IPS-18a (cell line): Measurements from ENCODE around the gene NEU3.
"Not testable (repeated sequence)": the region's sequence is repeated elsewhere in the genome, so short reads cannot be mapped to it uniquely, and the experiment has no call there.

Source experiments
- H3K27ac ChIP-seq: one replicate; pipeline ENCODE4 v1.5.1; 2013; ENCODE audit warnings: low read length
- H3K27me3 ChIP-seq: one replicate; pipeline ENCODE4 v1.6.1; 2013; ENCODE audit warnings: mild to moderate bottlenecking, low read length; ENCODE audit not compliant: control insufficient read depth, insufficient read depth
- H3K36me3 ChIP-seq: one replicate; pipeline ENCODE4 v1.6.1; 2013; ENCODE audit warnings: low read depth, low read length; ENCODE audit not compliant: control insufficient read depth
- H3K4me1 ChIP-seq: one replicate; pipeline ENCODE4 v1.6.1; 2013; ENCODE audit warnings: low read depth, low read length; ENCODE audit not compliant: control insufficient read depth
- H3K4me3 ChIP-seq: one replicate; pipeline ENCODE4 v1.5.1; 2013; ENCODE audit warnings: low read length
- H3K9ac ChIP-seq: one replicate; pipeline ENCODE4 v1.6.1; 2013; ENCODE audit warnings: mild to moderate bottlenecking, low read length, moderate library complexity
- H3K9me3 ChIP-seq: one replicate; pipeline ENCODE4 v1.6.1; 2013; ENCODE audit warnings: low read depth, low read length; ENCODE audit not compliant: control insufficient read depth

NEU3 gene

GRCh38 chr11:74990150-74990549 is 1.4 kb downstream of the NEU3 start:
- not testable (repeated sequence) for H3K4me3 ChIP-seq, H3K4me1 ChIP-seq, H3K27ac ChIP-seq, H3K9me3 ChIP-seq, H3K9ac ChIP-seq, H3K36me3 ChIP-seq, H3K27me3 ChIP-seq

- Histone ChIP-seq H3K27me3 (no peaks in the 10 kb centered on the region), H3K4me3 (no peak overlapping the region), H3K27ac (no peak overlapping the region), H3K9me3 (no peaks in the 10 kb centered on the region), H3K4me1 (no peaks in the 10 kb centered on the region), H3K36me3 (peaks cover 13% of the 10 kb centered on the region), H3K9ac (no peak overlapping the region)
Measured at GRCh38 chr11:74990941-74991340, 2.2 kb downstream of the NEU3 start.

- H3K4me3 ChIP-seq, result no peak overlapping the region
- no peak overlapping the region for H3K27ac ChIP-seq
- H3K9ac ChIP-seq, result no peak overlapping the region
- no peaks in the 10 kb centered on the region for H3K27me3 ChIP-seq
- H3K4me1 ChIP-seq, result no peaks in the 10 kb centered on the region
- peaks cover 13% of the 10 kb centered on the region for H3K36me3 ChIP-seq
- H3K9me3 ChIP-seq, result no peaks in the 10 kb centered on the region
Measured at GRCh38 chr11:74992852-74993251, 4.1 kb downstream of the NEU3 start.

DNA sequence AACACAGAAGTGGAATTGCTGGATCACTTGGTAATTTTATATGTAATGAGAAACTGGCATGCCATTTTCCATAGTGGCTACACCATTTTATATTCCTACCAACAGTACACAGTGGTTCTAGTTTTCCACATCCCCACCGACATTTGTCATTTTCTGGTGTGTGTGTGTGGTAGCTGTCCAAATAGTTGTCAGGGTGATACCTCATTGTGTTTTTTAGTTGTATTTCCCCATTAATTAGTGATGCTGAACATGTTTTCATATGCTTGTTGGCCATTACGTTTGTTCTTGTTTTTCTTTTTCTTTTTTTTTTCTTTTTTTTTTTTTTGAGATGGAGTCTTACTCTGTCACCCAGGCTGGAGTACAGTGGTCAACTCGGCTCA is 12.2 kb downstream of the NEU3 start:
- Histone ChIP-seq H3K27ac (no peak overlapping the region), H3K9me3 (no peaks in the 10 kb centered on the region), H3K4me3 (no peak overlapping the region), H3K4me1 (no peaks in the 10 kb centered on the region), H3K27me3 (no peaks in the 10 kb centered on the region), H3K9ac (no peak overlapping the region), H3K36me3 (peaks cover 7% of the 10 kb centered on the region)

- H3K36me3 ChIP-seq, result peaks cover 14% of the 10 kb centered on the region
- H3K4me3 ChIP-seq, result no peak overlapping the region
- H3K27ac ChIP-seq, result no peak overlapping the region
Measured at GRCh38 chr11:75001686-75002085, 13.0 kb downstream of the NEU3 start.

GRCh38 chr11:75002516-75002915 is 13.8 kb downstream of the NEU3 start:
- no peaks in the 10 kb centered on the region for H3K4me1 ChIP-seq
- no peaks in the 10 kb centered on the region for H3K9me3 ChIP-seq
- H3K27ac ChIP-seq, result no peak overlapping the region
- H3K4me3 ChIP-seq, result no peak overlapping the region
- peaks cover 17% of the 10 kb centered on the region for H3K36me3 ChIP-seq
- no peak overlapping the region for H3K9ac ChIP-seq
- no peaks in the 10 kb centered on the region for H3K27me3 ChIP-seq

More at GRCh38 chr11:75001686-75002085, 13.0 kb downstream of the NEU3 start:
- Histone ChIP-seq H3K9me3 (no peaks in the 10 kb centered on the region), H3K9ac (no peak overlapping the region), H3K4me1 (no peaks in the 10 kb centered on the region), H3K27me3 (no peaks in the 10 kb centered on the region)

DNA sequence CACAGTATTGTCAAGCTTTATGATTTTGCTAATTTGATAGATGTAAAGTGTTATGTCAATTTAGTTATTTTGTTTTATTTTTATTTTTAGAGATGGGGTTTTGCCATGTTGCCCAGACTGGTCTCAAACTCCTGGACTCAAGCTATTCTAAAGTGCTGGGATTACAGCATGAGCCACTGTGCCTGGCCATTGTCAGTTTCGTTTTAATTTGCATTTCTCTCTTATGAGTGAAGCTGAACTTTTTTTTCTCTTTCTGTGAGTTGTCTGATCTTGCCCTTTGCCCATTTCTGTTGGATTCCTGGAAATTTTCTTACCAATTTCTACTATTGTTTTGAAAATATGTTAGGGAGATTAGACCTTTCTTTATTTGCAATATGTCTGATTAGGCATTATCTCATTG is 15.5 kb downstream of the NEU3 start:
- Histone ChIP-seq H3K27ac (no peak overlapping the region), H3K36me3 (peaks cover 21% of the 10 kb centered on the region), H3K9ac (no peak overlapping the region), H3K27me3 (no peaks in the 10 kb centered on the region), H3K9me3 (no peaks in the 10 kb centered on the region), H3K4me3 (no peak overlapping the region), H3K4me1 (no peaks in the 10 kb centered on the region)

- H3K27me3 ChIP-seq, result no peaks in the 10 kb centered on the region
- H3K36me3 ChIP-seq, result peaks cover 18% of the 10 kb centered on the region
- H3K9me3 ChIP-seq, result no peaks in the 10 kb centered on the region
- no peak overlapping the region for H3K4me3 ChIP-seq
- no peak overlapping the region for H3K27ac ChIP-seq
- no peak overlapping the region for H3K9ac ChIP-seq
- H3K4me1 ChIP-seq, result no peaks in the 10 kb centered on the region
Measured at GRCh38 chr11:75011357-75011756, 22.6 kb downstream of the NEU3 start.

GRCh38 chr11:75011872-75012271 is 23.1 kb downstream of the NEU3 start:
- H3K36me3 ChIP-seq, result peaks cover 13% of the 10 kb centered on the region
- no peak overlapping the region for H3K9ac ChIP-seq
- no peak overlapping the region for H3K27ac ChIP-seq
- no peak overlapping the region for H3K4me3 ChIP-seq
- H3K27me3 ChIP-seq, result no peaks in the 10 kb centered on the region
- no peaks in the 10 kb centered on the region for H3K9me3 ChIP-seq
- H3K4me1 ChIP-seq, result no peaks in the 10 kb centered on the region

DNA sequence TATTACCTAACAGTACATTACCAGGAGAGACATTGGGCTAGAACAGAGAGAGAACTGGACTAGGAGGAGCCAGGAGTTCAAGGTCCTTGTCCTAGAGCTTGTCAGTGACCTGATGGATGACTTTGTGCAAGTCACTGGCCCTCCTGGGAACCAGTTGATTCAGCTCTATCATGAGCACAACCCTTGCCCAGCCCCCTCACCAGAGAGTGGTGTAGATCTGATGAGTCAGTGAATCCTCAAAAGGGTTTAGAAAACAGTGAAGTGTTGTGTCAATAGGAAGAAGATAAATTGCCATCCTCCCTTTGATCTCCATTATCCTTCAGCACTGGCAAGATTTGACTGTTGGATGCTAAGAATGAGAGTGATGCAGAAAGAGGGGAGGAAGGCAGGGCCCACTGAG is 24.3 kb downstream of the NEU3 start:
- H3K9me3 ChIP-seq, result no peaks in the 10 kb centered on the region
- no peaks in the 10 kb centered on the region for H3K4me1 ChIP-seq
- no peak overlapping the region for H3K4me3 ChIP-seq
- H3K9ac ChIP-seq, result no peak overlapping the region
- peaks cover 9% of the 10 kb centered on the region for H3K36me3 ChIP-seq
- no peaks in the 10 kb centered on the region for H3K27me3 ChIP-seq
- H3K27ac ChIP-seq, result no peak overlapping the region

GRCh38 chr11:75014129-75014528 is 25.4 kb downstream of the NEU3 start:
- H3K4me3 ChIP-seq, result no peak overlapping the region
- H3K4me1 ChIP-seq, result no peaks in the 10 kb centered on the region
- no peaks in the 10 kb centered on the region for H3K27me3 ChIP-seq
- H3K27ac ChIP-seq, result no peak overlapping the region
- H3K9ac ChIP-seq, result no peak overlapping the region
- H3K9me3 ChIP-seq, result no peaks in the 10 kb centered on the region
- H3K36me3 ChIP-seq, result peaks cover 8% of the 10 kb centered on the region

DNA sequence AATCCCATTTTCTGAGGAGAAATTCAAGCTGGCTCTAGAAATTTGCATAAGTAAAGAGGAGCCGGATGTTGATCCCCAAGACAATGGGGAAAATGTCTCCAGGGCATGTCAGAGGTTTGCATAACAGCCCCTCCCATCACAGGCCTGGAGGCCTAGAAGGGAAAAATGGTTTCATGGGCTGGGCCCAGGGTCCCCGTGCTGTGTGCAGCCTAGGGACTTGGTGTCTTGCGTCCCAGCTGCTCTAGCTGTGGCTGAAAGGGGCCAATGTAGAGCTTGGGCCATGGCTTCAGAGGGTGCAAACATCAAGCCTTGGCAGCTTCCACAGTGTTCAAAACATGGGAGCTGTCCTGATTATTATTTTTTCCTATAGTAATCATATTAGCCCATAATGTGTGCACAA is 30.5 kb downstream of the NEU3 start:
- not testable (repeated sequence) for H3K27me3 ChIP-seq, H3K9ac ChIP-seq, H3K4me1 ChIP-seq, H3K36me3 ChIP-seq, H3K4me3 ChIP-seq, H3K27ac ChIP-seq, H3K9me3 ChIP-seq

- not testable (repeated sequence) for H3K9ac ChIP-seq, H3K36me3 ChIP-seq, H3K4me1 ChIP-seq, H3K27ac ChIP-seq, H3K4me3 ChIP-seq, H3K9me3 ChIP-seq, H3K27me3 ChIP-seq
Measured at GRCh38 chr11:75020328-75020727, 31.6 kb downstream of the NEU3 start.
